ENCODE results near the gene SETD6. TPM values are rescaled to one million over a fixed set of nuclear protein-coding genes. Genes with fewer than 3 reads are reported as not detected.
"Not testable (repeated sequence)": the region's sequence is repeated elsewhere in the genome, so short reads cannot be mapped to it uniquely, and the experiment has no call there.

SETD6 gene
- total RNA-seq, 1 donor from 2014 or later: 13.5 TPM

- ATAC-seq: no peak
- DNase-seq (ENCODE audit: low spot score): no peak
These were observed 19.8 kb downstream of the SETD6 start for GRCh38 chr16:58535100-58535499.

- ATAC-seq (peak; percentile 50), DNase-seq (ENCODE audit: low spot score) (no peak)
These were observed 21.0 kb downstream of the SETD6 start for GRCh38 chr16:58536278-58536677.

GRCh38 chr16:58537124-58537906, 22.0 kb downstream of the SETD6 start:
- peak; percentile 26 for ATAC-seq
- DNase-seq (ENCODE audit: low spot score): no peak

- ATAC-seq: no peak
These were observed 26.4 kb downstream of the SETD6 start for GRCh38 chr16:58541711-58542110.

GRCh38 chr16:58542291-58542690, 27.0 kb downstream of the SETD6 start:
- DNase-seq (ENCODE audit: low spot score): no peak
- ATAC-seq: no peak

More at GRCh38 chr16:58541711-58542110, 26.4 kb downstream of the SETD6 start:
- DNase-seq (ENCODE audit: low spot score): no peak

- DNase-seq (ENCODE audit: low spot score) (peak; percentile 58), ATAC-seq (peak; percentile 91)
These were observed 28.4 kb downstream of the SETD6 start for GRCh38 chr16:58543685-58544084.

- ATAC-seq (no peak), DNase-seq (ENCODE audit: low spot score) (no peak)
These were observed 33.1 kb downstream of the SETD6 start for GRCh38 chr16:58548378-58548777.

- no peak for DNase-seq (ENCODE audit: low spot score)
- ATAC-seq: no peak
These were observed 36.2 kb downstream of the SETD6 start for GRCh38 chr16:58551496-58551895.

- DNase-seq (ENCODE audit: low spot score) (no peak), ATAC-seq (no peak)
These were observed 41.4 kb downstream of the SETD6 start for GRCh38 chr16:58556678-58557077.

GRCh38 chr16:58563235-58563634, 47.9 kb downstream of the SETD6 start:
- no peak for ATAC-seq
- no peak for DNase-seq (ENCODE audit: low spot score)

- DNase-seq (ENCODE audit: low spot score): no peak
These were observed 48.5 kb downstream of the SETD6 start for GRCh38 chr16:58563775-58564174.

GRCh38 chr16:58565697-58566096, 50.4 kb downstream of the SETD6 start:
- ATAC-seq; DNase-seq (ENCODE audit: low spot score): not testable (repeated sequence)

More at GRCh38 chr16:58563775-58564174, 48.5 kb downstream of the SETD6 start:
- no peak for ATAC-seq

Other genes with a start within 250 kb of the SETD6 start
- gene PRSS54, start 220.5 kb upstream of the SETD6 start, total RNA-seq: not detected
- 1.9 TPM for gene GINS3, start 123.0 kb upstream of the SETD6 start, total RNA-seq
- gene NDRG4, start 15.4 kb upstream of the SETD6 start, total RNA-seq: 2.4 TPM
- 63.6 TPM for gene CNOT1, start 114.3 kb downstream of the SETD6 start, total RNA-seq
- gene SLC38A7, start 169.3 kb downstream of the SETD6 start, total RNA-seq: 15.0 TPM
- gene GOT2, start 218.8 kb downstream of the SETD6 start, total RNA-seq: 187 TPM